Tibial nerve (tissue), 3 donors: Measurements from ENCODE around the gene TMEM120B.

Source experiments
- CTCF ChIP-seq, 5 experiments: fragments of 200-600 bp in 3 of 5; fragments of 450-650 bp in 2 of 5; sonication (generic) in 3 of 5; IDR thresholded peaks; one replicate each; pipeline ENCODE4 v1.5.1; 2016 to 2019; ENCODE audit warnings: antibody characterized with exemption in 5 of 5, mild to moderate bottlenecking in 3 of 5, moderate library complexity in 2 of 5
- POLR2A ChIP-seq, 2 donors: fragments of 450-650 bp; IDR thresholded peaks; one replicate each; pipeline ENCODE4 v1.6.1; 2017; ENCODE audit warnings: antibody characterized with exemption in 2 of 2, mild to moderate bottlenecking in 2 of 2, moderate library complexity in 2 of 2

GRCh38 chr12:121708313-121709063 is 4.1 kb upstream of the TMEM120B start:
- no peak for TF ChIP-seq CTCF (IDR thresholded peaks at IDR 0.05)
- TF ChIP-seq POLR2A (IDR thresholded peaks at IDR 0.05), result no peak
